ENCODE measurements around the gene OR10H5. TPM values are rescaled to one million over a fixed set of nuclear protein-coding genes. Genes with fewer than 3 reads are reported as not detected.

OR10H5 gene
- total and polyA plus RNA-seq, 2 of the 13 experiments (the other 11 are each of a cell fraction or from before 2014, with no cell fraction given): not detected

DNA sequence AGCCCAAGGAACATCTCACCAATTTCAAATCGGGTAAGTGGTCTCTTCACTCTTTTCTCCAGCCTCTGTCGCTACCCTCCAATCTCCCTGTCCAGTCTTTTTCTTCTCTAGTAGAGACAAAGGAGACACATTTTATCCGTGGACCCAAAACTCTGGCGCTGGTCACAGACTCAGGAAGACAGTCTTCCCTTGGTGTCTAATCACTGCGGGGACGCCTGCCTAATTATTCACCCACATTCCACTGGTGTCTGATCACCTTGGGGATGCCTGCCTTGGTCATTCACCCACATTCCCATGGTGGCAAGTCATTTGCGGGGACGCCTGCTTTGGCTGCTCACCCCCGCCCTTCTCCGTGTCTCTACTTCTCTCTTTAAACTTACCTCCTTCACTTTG, 41.8 kb downstream of the OR10H5 start (continued):
- TF ChIP-seq, protein P1, sequence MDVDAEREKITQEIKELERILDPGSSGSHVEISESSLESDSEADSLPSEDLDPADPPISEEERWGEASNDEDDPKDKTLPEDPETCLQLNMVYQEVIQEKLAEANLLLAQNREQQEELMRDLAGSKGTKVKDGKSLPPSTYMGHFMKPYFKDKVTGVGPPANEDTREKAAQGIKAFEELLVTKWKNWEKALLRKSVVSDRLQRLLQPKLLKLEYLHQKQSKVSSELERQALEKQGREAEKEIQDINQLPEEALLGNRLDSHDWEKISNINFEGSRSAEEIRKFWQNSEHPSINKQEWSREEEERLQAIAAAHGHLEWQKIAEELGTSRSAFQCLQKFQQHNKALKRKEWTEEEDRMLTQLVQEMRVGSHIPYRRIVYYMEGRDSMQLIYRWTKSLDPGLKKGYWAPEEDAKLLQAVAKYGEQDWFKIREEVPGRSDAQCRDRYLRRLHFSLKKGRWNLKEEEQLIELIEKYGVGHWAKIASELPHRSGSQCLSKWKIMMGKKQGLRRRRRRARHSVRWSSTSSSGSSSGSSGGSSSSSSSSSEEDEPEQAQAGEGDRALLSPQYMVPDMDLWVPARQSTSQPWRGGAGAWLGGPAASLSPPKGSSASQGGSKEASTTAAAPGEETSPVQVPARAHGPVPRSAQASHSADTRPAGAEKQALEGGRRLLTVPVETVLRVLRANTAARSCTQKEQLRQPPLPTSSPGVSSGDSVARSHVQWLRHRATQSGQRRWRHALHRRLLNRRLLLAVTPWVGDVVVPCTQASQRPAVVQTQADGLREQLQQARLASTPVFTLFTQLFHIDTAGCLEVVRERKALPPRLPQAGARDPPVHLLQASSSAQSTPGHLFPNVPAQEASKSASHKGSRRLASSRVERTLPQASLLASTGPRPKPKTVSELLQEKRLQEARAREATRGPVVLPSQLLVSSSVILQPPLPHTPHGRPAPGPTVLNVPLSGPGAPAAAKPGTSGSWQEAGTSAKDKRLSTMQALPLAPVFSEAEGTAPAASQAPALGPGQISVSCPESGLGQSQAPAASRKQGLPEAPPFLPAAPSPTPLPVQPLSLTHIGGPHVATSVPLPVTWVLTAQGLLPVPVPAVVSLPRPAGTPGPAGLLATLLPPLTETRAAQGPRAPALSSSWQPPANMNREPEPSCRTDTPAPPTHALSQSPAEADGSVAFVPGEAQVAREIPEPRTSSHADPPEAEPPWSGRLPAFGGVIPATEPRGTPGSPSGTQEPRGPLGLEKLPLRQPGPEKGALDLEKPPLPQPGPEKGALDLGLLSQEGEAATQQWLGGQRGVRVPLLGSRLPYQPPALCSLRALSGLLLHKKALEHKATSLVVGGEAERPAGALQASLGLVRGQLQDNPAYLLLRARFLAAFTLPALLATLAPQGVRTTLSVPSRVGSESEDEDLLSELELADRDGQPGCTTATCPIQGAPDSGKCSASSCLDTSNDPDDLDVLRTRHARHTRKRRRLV (CRISPR knock-in tag; IDR thresholded peaks at IDR 0.05): no peak
- no peak for TF ChIP-seq TBX2 (CRISPR knock-in tag; IDR thresholded peaks at IDR 0.05; ENCODE audit: borderline replicate concordance)

DNA sequence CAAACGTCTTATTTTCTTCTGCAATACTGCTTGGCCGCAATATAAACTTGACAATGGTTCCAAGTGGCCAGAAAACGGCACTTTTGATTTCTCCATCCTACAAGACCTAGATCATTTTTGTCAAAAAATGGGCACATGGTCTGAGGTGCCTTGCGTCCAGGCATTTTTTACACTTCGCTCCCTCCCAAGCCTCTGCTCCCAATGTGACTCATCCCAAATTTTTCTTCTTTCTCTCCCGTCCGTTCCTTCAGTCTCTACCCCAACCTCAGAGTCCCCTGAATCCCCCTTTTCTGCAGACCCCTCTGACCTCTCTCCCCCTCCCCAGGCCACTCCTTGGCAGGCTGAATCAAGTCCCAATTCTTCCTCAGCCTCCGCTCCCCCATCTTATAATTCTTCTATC, 42.3 kb downstream of the OR10H5 start:
- intact Hi-C loops (cut with micrococcal nuclease; ENCODE audit: unreplicated experiment): no loop called here
- no peaks in the 10 kb centered on the region for H4K20me1 ChIP-seq (ENCODE audit: insufficient read depth, low read length)
- H3K27me3 ChIP-seq (ENCODE audit: control insufficient read depth in 1 of 2, insufficient read depth in 2 of 2, low read length in 2 of 2): peaks cover 0 to 2% of the 10 kb centered on the region in 2 experiments; a peak in 2 of 5 replicates
- TF ChIP-seq, protein P2, sequence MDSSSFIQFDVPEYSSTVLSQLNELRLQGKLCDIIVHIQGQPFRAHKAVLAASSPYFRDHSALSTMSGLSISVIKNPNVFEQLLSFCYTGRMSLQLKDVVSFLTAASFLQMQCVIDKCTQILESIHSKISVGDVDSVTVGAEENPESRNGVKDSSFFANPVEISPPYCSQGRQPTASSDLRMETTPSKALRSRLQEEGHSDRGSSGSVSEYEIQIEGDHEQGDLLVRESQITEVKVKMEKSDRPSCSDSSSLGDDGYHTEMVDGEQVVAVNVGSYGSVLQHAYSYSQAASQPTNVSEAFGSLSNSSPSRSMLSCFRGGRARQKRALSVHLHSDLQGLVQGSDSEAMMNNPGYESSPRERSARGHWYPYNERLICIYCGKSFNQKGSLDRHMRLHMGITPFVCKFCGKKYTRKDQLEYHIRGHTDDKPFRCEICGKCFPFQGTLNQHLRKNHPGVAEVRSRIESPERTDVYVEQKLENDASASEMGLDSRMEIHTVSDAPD (CRISPR knock-in tag; IDR thresholded peaks at IDR 0.05): no peak
- TF ChIP-seq ZNF30 (CRISPR knock-in tag; IDR thresholded peaks at IDR 0.05) (no peak), ZNF7 (CRISPR knock-in tag; IDR thresholded peaks at IDR 0.05) (no peak), HNRNPLL (IDR thresholded peaks at IDR 0.05; ENCODE audit: low read depth, low read length, poor library complexity, severe bottlenecking) (no peak), DNMT3B (CRISPR knock-in tag; conservative IDR thresholded peaks at IDR 0.05) (no peak), HIVEP1 (CRISPR knock-in tag; IDR thresholded peaks at IDR 0.05) (no peak), ZNF768 (CRISPR knock-in tag; IDR thresholded peaks at IDR 0.05) (no peak)
- TF ChIP-seq, protein P3, sequence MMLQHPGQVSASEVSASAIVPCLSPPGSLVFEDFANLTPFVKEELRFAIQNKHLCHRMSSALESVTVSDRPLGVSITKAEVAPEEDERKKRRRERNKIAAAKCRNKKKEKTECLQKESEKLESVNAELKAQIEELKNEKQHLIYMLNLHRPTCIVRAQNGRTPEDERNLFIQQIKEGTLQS (CRISPR knock-in tag; IDR thresholded peaks at IDR 0.05): no peak
- no peaks in the 10 kb centered on the region for H3K79me2 ChIP-seq (ENCODE audit: insufficient read depth, low read length)
- no peak overlapping the region for H3K4me3 ChIP-seq (replicated peaks in 1 of 3; ENCODE audit: insufficient read depth in 1 of 3, low read depth in 2 of 3, low read length in 3 of 3)
- no peak overlapping the region for H3K4me2 ChIP-seq (ENCODE audit: low read depth, low read length)
- no peak overlapping the region for H3K9ac ChIP-seq (ENCODE audit: insufficient read depth, low read depth, low read length)
- ChIA-PET POLR2A (no interaction called here), CTCF (ENCODE audit: low intra/inter-chr PET ratio, low total read pairs) (no interaction called here)
- peaks cover 11% of the 10 kb centered on the region; the same call in 1 of the 2 replicates for H3K4me1 ChIP-seq (ENCODE audit: insufficient read depth, low read length)
- H3K27ac ChIP-seq (ENCODE audit: extremely low read length, insufficient read depth, low read length): no peak overlapping the region
- FAIRE-seq (no peak), DNase-seq (ENCODE audit: low spot score) (no peak), ATAC-seq (no peak)
- no TSS peak for BruUV-seq (replicated peaks)
- no peaks in the 10 kb centered on the region for H3K36me3 ChIP-seq (replicated peaks in 1 of 2; ENCODE audit: control insufficient read depth in 1 of 2, insufficient read depth in 2 of 2, low read length in 2 of 2)
- no peak overlapping the region for H2AFZ ChIP-seq (ENCODE audit: low read length)
- H3K9me3 ChIP-seq (ENCODE audit: low read length): no peaks in the 10 kb centered on the region
- 60% methylated on average over 8 of the region's 8 CpGs for WGBS (ENCODE audit: low lambda C conversion rate)
- in situ Hi-C loops (cut with HindIII; ENCODE audit: extremely low pct_ligation_motif_present, low pct_unique_long_range_greater_than_20kb): no loop called here
